Epidermal melanocyte (primary cell): Measurements from ENCODE around the gene NODAL.
"Not testable (repeated sequence)": the region's sequence is repeated elsewhere in the genome, so short reads cannot be mapped to it uniquely, and the experiment has no call there.

ENCODE experiments used
- DNase-seq: peaks from one replicate; pipeline ENCODE4 v3.0.0; 2011; ENCODE audit warnings: low spot score; ENCODE audit not compliant: insufficient read length

NODAL gene

GRCh38 chr10:70441161-70441894 is at the start of gene NODAL:
NODAL (minus strand) TSS chr10:70441681; CDS start chr10:70441667, 14 bp downstream.
- DNase-seq: no peak

- no peak for DNase-seq
These were observed 48.7 kb upstream of the NODAL start for GRCh38 chr10:70490142-70490541.

- DNase-seq: no peak
These were observed 46.3 kb upstream of the NODAL start for GRCh38 chr10:70487824-70488223.

- not testable (repeated sequence) for DNase-seq
These were observed 42.4 kb upstream of the NODAL start for GRCh38 chr10:70483872-70484271.

- no peak for DNase-seq
These were observed 41.7 kb upstream of the NODAL start for GRCh38 chr10:70482982-70483760.

- no peak for DNase-seq
These were observed 40.5 kb upstream of the NODAL start for GRCh38 chr10:70481831-70482530.

GRCh38 chr10:70481105-70481504 is 39.6 kb upstream of the NODAL start:
- DNase-seq: no peak

- DNase-seq: no peak
These were observed 38.9 kb upstream of the NODAL start for GRCh38 chr10:70480239-70480861.

- DNase-seq: no peak
These were observed 38.3 kb upstream of the NODAL start for GRCh38 chr10:70479626-70480238.

- no peak for DNase-seq
These were observed 37.7 kb upstream of the NODAL start for GRCh38 chr10:70479165-70479581.

GRCh38 chr10:70478191-70479164 is 37.0 kb upstream of the NODAL start, which contains the start of gene PALD1:
PALD1 (plus strand) TSS chr10:70478767; CDS start chr10:70525952, 47,185 bp downstream.
- no peak for DNase-seq

GRCh38 chr10:70477661-70478162 is 36.2 kb upstream of the NODAL start:
- DNase-seq: no peak

- no peak for DNase-seq
These were observed 35.0 kb upstream of the NODAL start for GRCh38 chr10:70476249-70477035.

GRCh38 chr10:70475661-70476060 is 34.2 kb upstream of the NODAL start:
- no peak for DNase-seq

GRCh38 chr10:70474780-70475179 is 33.3 kb upstream of the NODAL start:
- no peak for DNase-seq

GRCh38 chr10:70472799-70473454 is 31.4 kb upstream of the NODAL start:
- no peak for DNase-seq

GRCh38 chr10:70466951-70467350 is 25.5 kb upstream of the NODAL start:
- no peak for DNase-seq

- DNase-seq: no peak
These were observed 24.4 kb upstream of the NODAL start for GRCh38 chr10:70465832-70466231.
